ENCODE results near the gene MIX23. TPM values are rescaled to one million over a fixed set of nuclear protein-coding genes. Genes with fewer than 3 reads are reported as not detected.

Gene MIX23
- total RNA-seq, 1 donor from 2014 or later: 19.6 TPM

- H3K27ac Mint-ChIP-seq (ENCODE audit: unreplicated experiment): no peak overlapping the region
- H3K36me3 Mint-ChIP-seq (ENCODE audit: low read depth): no peaks in the 10 kb centered on the region
- no peak overlapping the region for H3K4me3 Mint-ChIP-seq (ENCODE audit: unreplicated experiment)
- H3K27me3 Mint-ChIP-seq (ENCODE audit: low read depth): no peaks in the 10 kb centered on the region
- H3K4me1 Mint-ChIP-seq (ENCODE audit: low read depth): peaks cover 13% of the 10 kb centered on the region
- H3K9me3 Mint-ChIP-seq (ENCODE audit: low read depth): no peaks in the 10 kb centered on the region
- no peak for DNase-seq (ENCODE audit: low spot score)
- TF ChIP-seq, protein P1, sequence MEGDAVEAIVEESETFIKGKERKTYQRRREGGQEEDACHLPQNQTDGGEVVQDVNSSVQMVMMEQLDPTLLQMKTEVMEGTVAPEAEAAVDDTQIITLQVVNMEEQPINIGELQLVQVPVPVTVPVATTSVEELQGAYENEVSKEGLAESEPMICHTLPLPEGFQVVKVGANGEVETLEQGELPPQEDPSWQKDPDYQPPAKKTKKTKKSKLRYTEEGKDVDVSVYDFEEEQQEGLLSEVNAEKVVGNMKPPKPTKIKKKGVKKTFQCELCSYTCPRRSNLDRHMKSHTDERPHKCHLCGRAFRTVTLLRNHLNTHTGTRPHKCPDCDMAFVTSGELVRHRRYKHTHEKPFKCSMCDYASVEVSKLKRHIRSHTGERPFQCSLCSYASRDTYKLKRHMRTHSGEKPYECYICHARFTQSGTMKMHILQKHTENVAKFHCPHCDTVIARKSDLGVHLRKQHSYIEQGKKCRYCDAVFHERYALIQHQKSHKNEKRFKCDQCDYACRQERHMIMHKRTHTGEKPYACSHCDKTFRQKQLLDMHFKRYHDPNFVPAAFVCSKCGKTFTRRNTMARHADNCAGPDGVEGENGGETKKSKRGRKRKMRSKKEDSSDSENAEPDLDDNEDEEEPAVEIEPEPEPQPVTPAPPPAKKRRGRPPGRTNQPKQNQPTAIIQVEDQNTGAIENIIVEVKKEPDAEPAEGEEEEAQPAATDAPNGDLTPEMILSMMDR (IDR thresholded peaks at IDR 0.05): no peak
These were observed 11.1 kb upstream of the MIX23 start for GRCh38 chr3:122394173-122394572.

DNA sequence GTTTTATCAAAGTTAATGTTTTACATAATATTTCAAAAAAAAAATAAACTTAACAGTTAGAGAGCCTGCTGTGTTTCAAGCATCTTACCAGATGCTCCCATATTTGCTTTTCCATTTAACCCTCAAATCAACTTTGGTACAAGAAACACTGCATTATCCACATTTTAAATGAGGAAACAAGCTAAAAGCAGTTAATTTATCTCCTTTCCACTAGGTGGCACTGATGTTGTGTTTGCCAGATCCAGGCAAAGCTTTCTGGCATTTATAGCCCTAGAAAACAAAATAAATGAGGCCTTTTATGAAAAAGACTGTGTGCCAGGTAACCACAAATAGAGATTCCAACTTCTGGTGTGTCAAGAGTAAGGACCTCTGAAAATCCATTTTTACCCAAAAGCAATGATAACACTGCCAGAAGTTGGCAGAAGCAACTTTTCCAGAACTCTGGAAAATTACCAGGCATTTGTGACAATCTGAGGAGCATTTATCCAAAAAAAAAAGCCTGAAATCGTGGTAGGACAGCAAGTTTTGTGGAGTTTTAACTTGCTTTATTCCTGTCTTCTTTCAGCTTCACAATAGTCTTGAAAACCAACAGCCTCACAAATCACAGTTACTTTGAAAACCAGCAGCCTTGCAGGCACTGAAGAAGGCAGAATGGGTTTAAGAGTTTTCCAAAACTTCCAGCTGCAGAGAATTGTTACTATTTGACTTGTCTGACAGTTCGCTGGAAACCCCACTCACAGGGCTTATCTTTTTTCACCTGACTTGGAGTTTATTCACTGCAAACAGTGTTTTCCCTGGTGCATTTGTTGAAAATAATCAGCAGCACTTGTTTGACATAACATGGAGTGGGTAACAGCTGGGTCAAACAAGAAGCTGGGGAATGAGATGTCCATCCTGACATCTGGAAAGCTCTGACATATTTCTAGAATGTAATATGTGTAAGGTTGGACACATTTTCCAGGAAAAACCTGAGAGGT is 10.1 kb upstream of the MIX23 start:
- no peak overlapping the region for H3K27ac Mint-ChIP-seq (ENCODE audit: unreplicated experiment)
- H3K27me3 Mint-ChIP-seq (ENCODE audit: low read depth): no peaks in the 10 kb centered on the region
- no peaks in the 10 kb centered on the region for H3K36me3 Mint-ChIP-seq (ENCODE audit: low read depth)
- no peaks in the 10 kb centered on the region for H3K9me3 Mint-ChIP-seq (ENCODE audit: low read depth)
- DNase-seq (ENCODE audit: low spot score): no peak
- TF ChIP-seq, protein P1 (IDR thresholded peaks at IDR 0.05): peak; percentile 88
- peaks cover 13% of the 10 kb centered on the region for H3K4me1 Mint-ChIP-seq (ENCODE audit: low read depth)
- H3K4me3 Mint-ChIP-seq (ENCODE audit: unreplicated experiment): no peak overlapping the region

GRCh38 chr3:122391681-122392446 is 8.8 kb upstream of the MIX23 start:
- no peak for DNase-seq (ENCODE audit: low spot score)
- H3K27ac Mint-ChIP-seq (ENCODE audit: unreplicated experiment): no peak overlapping the region
- TF ChIP-seq, protein P1 (IDR thresholded peaks at IDR 0.05): no peak
- no peaks in the 10 kb centered on the region for H3K27me3 Mint-ChIP-seq (ENCODE audit: low read depth)
- peaks cover 10% of the 10 kb centered on the region for H3K4me1 Mint-ChIP-seq (ENCODE audit: low read depth)
- H3K36me3 Mint-ChIP-seq (ENCODE audit: low read depth): peaks cover under 1% of the 10 kb centered on the region
- no peaks in the 10 kb centered on the region for H3K9me3 Mint-ChIP-seq (ENCODE audit: low read depth)
- H3K4me3 Mint-ChIP-seq (ENCODE audit: unreplicated experiment): no peak overlapping the region

DNA sequence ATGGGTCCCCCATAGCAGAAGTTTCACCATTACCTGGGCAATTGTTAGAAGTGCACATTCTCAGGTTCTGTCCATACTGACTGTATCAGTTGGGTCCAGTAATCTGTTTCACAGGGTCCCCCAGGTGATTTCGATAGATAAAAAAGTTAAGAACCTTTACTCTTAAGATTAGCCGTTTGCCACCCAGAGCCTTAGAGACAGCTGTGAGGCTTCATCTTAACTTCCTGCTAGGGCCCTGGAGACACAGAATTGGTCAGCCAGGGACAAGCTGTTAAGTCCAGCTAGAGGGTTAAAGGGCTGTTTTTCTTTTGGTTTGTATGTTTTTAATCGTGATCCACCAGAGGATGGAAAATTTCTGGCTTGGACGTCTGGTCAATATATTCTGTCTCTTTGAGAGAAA is 7.6 kb upstream of the MIX23 start:
- peaks cover 10% of the 10 kb centered on the region for H3K4me1 Mint-ChIP-seq (ENCODE audit: low read depth)
- DNase-seq (ENCODE audit: low spot score): no peak

DNA sequence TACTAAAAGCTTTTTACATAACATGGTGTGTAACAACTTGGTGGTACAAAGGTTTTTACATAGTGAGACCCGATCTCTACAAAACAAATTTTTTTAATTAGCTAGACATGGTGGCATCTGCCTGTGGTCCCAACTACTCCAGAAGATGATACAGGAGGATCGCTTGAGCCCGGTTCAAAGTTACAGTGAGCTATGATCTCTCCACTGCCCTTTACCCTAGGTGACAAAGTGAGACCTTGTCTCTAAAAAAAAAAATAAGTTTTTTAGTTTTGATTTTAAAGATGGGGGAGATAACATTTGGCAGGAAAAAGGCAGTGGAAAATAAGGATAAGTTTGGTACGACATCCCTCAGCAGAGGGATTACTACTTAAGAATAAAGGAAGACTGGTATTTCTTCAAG is 6.9 kb upstream of the MIX23 start:
- Mint-ChIP-seq H3K27me3 (ENCODE audit: low read depth) (no peaks in the 10 kb centered on the region), H3K36me3 (ENCODE audit: low read depth) (peaks cover 2% of the 10 kb centered on the region), H3K4me1 (ENCODE audit: low read depth) (peaks cover 13% of the 10 kb centered on the region), H3K27ac (ENCODE audit: unreplicated experiment) (no peak overlapping the region), H3K9me3 (ENCODE audit: low read depth) (no peaks in the 10 kb centered on the region), H3K4me3 (ENCODE audit: unreplicated experiment) (no peak overlapping the region)
- TF ChIP-seq, protein P1 (IDR thresholded peaks at IDR 0.05): no peak
- DNase-seq (ENCODE audit: low spot score): no peak

More for the DNA sequence above, 7.6 kb upstream of the MIX23 start:
- TF ChIP-seq, protein P1 (IDR thresholded peaks at IDR 0.05): no peak
- no peaks in the 10 kb centered on the region for H3K9me3 Mint-ChIP-seq (ENCODE audit: low read depth)
- H3K4me3 Mint-ChIP-seq (ENCODE audit: unreplicated experiment): no peak overlapping the region
- no peaks in the 10 kb centered on the region for H3K27me3 Mint-ChIP-seq (ENCODE audit: low read depth)
- no peak overlapping the region for H3K27ac Mint-ChIP-seq (ENCODE audit: unreplicated experiment)
- peaks cover 2% of the 10 kb centered on the region for H3K36me3 Mint-ChIP-seq (ENCODE audit: low read depth)

Measured in chondrocyte (in vitro differentiated cells).